ENCODE data around the gene SQSTM1.
"Not testable (repeated sequence)": the region's sequence is repeated elsewhere in the genome, so short reads cannot be mapped to it uniquely, and the experiment has no call there.

SQSTM1 gene

GRCh38 chr5:179860301-179860700 is 39.6 kb downstream of the SQSTM1 start:
- DNase-seq = no peak

GRCh38 chr5:179862296-179862695 is 41.6 kb downstream of the SQSTM1 start:
- DNase-seq = no peak

- no peak for DNase-seq
Measured at GRCh38 chr5:179862891-179863290, 42.2 kb downstream of the SQSTM1 start.

- DNase-seq = no peak
Measured at GRCh38 chr5:179863449-179864085, 42.9 kb downstream of the SQSTM1 start.

GRCh38 chr5:179864686-179865085 is 44.0 kb downstream of the SQSTM1 start:
- no peak for DNase-seq

- no peak for DNase-seq
Measured at GRCh38 chr5:179865491-179866240, 45.0 kb downstream of the SQSTM1 start.

- no peak for DNase-seq
Measured at GRCh38 chr5:179866241-179867078, 45.8 kb downstream of the SQSTM1 start.

- DNase-seq = no peak
Measured at GRCh38 chr5:179867079-179867465, 46.4 kb downstream of the SQSTM1 start.

GRCh38 chr5:179867476-179867875 is 46.8 kb downstream of the SQSTM1 start:
- DNase-seq = no peak

- no peak for DNase-seq
Measured at GRCh38 chr5:179868541-179868940, 47.8 kb downstream of the SQSTM1 start.

GRCh38 chr5:179869101-179869500 is 48.4 kb downstream of the SQSTM1 start:
- DNase-seq = no peak

- DNase-seq = no peak
Measured at GRCh38 chr5:179869641-179870402, 49.1 kb downstream of the SQSTM1 start.

- DNase-seq = peak; percentile 5
Measured at GRCh38 chr5:179870403-179870903, 49.7 kb downstream of the SQSTM1 start.

- no peak for DNase-seq
Measured at GRCh38 chr5:179870952-179871351, 50.2 kb downstream of the SQSTM1 start.

GRCh38 chr5:179871533-179871932 is 50.8 kb downstream of the SQSTM1 start:
- DNase-seq = not testable (repeated sequence)

- no peak for DNase-seq
Measured at GRCh38 chr5:179872055-179872827, 51.5 kb downstream of the SQSTM1 start.

- no peak for DNase-seq
Measured at GRCh38 chr5:179872828-179873575, 52.3 kb downstream of the SQSTM1 start.

- no peak for DNase-seq
Measured at GRCh38 chr5:179873588-179874110, 52.9 kb downstream of the SQSTM1 start.

GRCh38 chr5:179874136-179874535 is 53.4 kb downstream of the SQSTM1 start:
- DNase-seq = no peak

GRCh38 chr5:179874536-179875292 is 54.0 kb downstream of the SQSTM1 start:
- no peak for DNase-seq

Measured in NCI-H1092 (cell line).